Subcutaneous abdominal adipose tissue (tissue), 5 donors: ENCODE data around the gene AP1S3.

Source experiments
- H3K27ac ChIP-seq: one replicate; pipeline ENCODE4 v1.7.0; 2013; ENCODE audit warnings: low read depth, mild to moderate bottlenecking, inconsistent platforms, low read length, moderate library complexity
- H3K27me3 ChIP-seq, 5 donors: one replicate each; pipeline ENCODE4 v1.7.0; 2013; ENCODE audit warnings: low read length in 5 of 5, inconsistent platforms in 1 of 5; ENCODE audit not compliant: control insufficient read depth in 5 of 5, insufficient read depth in 4 of 5
- H3K36me3 ChIP-seq, 5 donors: one replicate each; pipeline ENCODE4 v1.7.0; 2013; ENCODE audit warnings: low read length in 5 of 5; ENCODE audit not compliant: control insufficient read depth in 5 of 5, insufficient read depth in 5 of 5
- H3K4me1 ChIP-seq, 5 donors: one replicate each; pipeline ENCODE4 v1.7.0; 2013; ENCODE audit warnings: low read length in 5 of 5, mild to moderate bottlenecking in 3 of 5, moderate library complexity in 1 of 5; ENCODE audit not compliant: control insufficient read depth in 5 of 5, insufficient read depth in 5 of 5
- H3K4me3 ChIP-seq, 5 donors: one replicate each; pipeline ENCODE4 v1.7.0; 2013; ENCODE audit warnings: low read length in 5 of 5, low read depth in 1 of 5
- H3K9ac ChIP-seq, 5 donors: one replicate each; pipeline ENCODE4 v1.7.0; 2013; ENCODE audit warnings: low read length in 5 of 5, mild to moderate bottlenecking in 4 of 5, moderate library complexity in 3 of 5
- H3K9me3 ChIP-seq, 5 donors: one replicate each; pipeline ENCODE4 v1.7.0; 2013; ENCODE audit warnings: low read length in 5 of 5; ENCODE audit not compliant: control insufficient read depth in 5 of 5
- donor health status: healthy.
- donor health status: healthy.
- donor health status: healthy.
- donor health status: healthy.
- donor health status: healthy.

Gene AP1S3

DNA sequence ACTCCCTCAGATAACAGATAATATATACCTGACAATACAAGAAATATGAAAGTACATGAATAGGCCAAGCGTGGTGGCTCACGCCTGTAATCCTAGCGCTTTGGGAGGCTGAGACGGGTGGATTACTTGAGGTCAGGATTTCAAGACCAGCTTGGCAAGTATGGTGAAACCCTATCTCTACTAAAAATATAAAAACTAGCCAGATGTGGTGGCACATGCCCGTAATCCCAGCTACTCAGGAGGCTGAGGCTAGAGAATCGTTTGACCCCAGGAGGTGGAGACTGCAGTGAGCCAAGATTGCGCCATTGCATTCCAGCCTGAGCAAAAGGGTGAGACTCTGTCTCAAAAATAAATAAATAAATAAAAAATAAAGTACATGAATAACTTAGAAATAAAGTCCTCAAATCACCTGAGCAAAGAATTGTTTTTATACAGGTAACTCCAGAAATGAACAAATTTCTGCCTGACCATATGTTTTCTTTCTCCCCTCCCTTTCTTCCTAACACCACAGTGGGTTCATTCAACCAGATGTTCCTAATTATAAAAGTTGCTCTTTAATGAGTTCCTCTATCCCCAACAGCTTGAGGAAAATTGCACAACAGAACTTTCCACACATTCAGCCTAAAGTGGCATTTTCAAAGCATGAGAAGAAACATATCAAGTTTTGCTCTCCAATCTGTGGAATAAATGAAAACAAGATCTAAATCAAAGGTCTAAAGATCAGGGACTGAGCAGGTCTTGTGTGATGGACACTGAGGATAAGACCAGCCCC is 33.6 kb upstream of the AP1S3 start:
- Histone ChIP-seq H3K4me1 (peaks cover 0 to 5% (median 0%) of the 10 kb centered on the region in 5 donors), H3K36me3 (peaks cover 15 to 38% (median 21%) of the 10 kb centered on the region in 5 donors), H3K9ac (no peak overlapping the region), H3K9me3 (no peaks in the 10 kb centered on the region), H3K27ac (no peak overlapping the region), H3K27me3 (no peaks in the 10 kb centered on the region), H3K4me3 (no peak overlapping the region)

DNA sequence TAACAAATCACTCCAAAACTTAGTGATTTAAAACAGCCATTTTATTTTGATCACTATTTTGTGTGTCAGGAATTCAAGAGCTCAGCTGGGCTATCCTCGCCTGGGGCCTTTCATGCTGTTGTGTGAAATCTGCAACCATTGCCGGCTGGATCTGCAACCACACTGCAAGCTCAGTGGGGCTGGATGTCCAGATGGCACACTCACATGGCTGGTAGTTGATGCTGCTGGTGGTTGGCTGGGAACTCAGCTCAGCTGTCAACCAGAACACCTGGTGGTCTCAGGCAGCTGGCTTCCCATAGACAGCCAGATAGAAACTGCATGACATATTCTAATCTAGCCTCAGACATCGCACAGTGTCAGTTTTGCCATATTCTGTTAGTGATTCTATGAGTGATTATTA is 30.6 kb upstream of the AP1S3 start:
- Histone ChIP-seq H3K27ac (no peak overlapping the region), H3K9ac (no peak overlapping the region), H3K4me1 (peaks cover 0 to 5% (median 0%) of the 10 kb centered on the region in 5 donors), H3K9me3 (no peaks in the 10 kb centered on the region), H3K36me3 (peaks cover 3 to 29% (median 11%) of the 10 kb centered on the region in 5 donors), H3K4me3 (no peak overlapping the region), H3K27me3 (no peaks in the 10 kb centered on the region)

DNA sequence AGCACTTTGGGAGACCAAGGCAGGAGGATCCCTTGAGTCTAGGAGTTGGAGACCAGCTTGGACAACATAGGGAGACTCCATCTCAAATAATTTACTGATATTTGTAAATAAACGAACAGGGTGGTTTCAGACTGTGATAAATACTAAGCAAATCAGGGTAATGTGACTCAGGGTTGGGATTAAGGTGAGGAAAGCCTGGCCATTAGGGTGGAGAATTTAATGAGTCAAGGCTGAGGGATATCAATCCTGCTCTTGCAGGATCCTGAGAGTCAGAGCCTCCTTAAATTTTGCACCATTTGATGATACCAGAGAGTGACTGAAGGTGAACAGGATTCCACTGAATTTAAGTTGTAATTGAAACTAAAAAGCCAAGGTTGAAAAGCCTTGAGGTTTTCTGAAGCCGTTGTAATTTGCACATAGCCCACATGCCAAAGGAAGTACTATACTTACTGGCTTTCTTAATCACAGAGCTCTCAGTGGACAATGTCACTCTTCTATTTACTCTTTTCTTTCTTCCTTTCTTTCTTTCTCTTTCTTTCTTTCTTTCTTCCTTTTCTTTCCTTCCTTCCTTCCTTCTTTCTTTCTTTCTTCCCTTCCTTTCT is 28.6 kb upstream of the AP1S3 start:
- Histone ChIP-seq H3K9ac (no peak overlapping the region), H3K9me3 (no peaks in the 10 kb centered on the region), H3K27ac (no peak overlapping the region)

DNA sequence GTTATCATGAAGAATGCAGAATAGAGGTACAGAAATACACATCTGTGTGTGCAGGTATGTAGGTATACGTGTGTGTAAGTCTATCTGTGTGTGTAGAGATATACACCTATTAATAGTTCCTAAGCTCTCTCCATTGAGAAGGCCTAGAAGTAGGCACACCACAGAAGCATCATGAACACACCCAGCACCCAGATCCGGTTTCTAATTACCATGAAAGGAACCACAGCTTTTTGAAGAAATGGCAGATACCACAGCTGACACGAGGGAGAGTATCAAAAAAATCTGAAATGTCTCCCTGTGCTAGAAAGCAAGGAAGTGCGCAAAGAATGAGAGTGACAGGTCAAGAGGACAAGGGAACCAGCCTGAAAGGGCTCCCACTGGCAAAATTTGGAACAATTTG is 27.7 kb upstream of the AP1S3 start:
- no peaks in the 10 kb centered on the region for H3K9me3 ChIP-seq
- peaks cover 0 to 12% (median 6%) of the 10 kb centered on the region in 5 donors for H3K36me3 ChIP-seq
- no peak overlapping the region for H3K27ac ChIP-seq
- H3K4me3 ChIP-seq, result no peak overlapping the region
- no peaks in the 10 kb centered on the region for H3K27me3 ChIP-seq
- H3K4me1 ChIP-seq, result no peaks in the 10 kb centered on the region
- no peak overlapping the region for H3K9ac ChIP-seq

More for the DNA sequence above, 28.6 kb upstream of the AP1S3 start:
- Histone ChIP-seq H3K4me1 (no peaks in the 10 kb centered on the region), H3K36me3 (peaks cover 0 to 21% (median 8%) of the 10 kb centered on the region in 5 donors), H3K4me3 (no peak overlapping the region), H3K27me3 (no peaks in the 10 kb centered on the region)

DNA sequence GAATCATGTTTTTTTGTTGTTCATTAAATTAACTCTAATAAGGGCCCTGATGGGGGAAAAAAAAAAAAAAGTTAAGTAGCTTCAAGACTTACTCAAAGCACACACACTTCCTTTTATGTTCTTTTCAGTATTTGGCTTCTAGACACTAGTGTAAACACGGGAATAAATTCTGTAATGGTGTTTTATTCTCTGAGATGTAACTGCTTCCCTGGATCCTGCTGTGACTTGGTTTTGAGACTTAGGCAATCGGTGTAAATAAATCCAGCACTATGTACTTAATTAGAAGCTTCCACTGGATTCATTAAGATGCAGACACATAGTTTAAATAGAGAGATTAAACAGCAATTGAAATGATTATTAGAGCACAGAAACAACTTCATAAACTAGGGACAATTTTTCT is 26.1 kb upstream of the AP1S3 start:
- Histone ChIP-seq H3K27me3 (no peaks in the 10 kb centered on the region), H3K9me3 (no peaks in the 10 kb centered on the region), H3K9ac (no peak overlapping the region), H3K4me3 (no peak overlapping the region), H3K4me1 (no peaks in the 10 kb centered on the region), H3K27ac (no peak overlapping the region), H3K36me3 (peaks cover 0 to 10% (median 2%) of the 10 kb centered on the region in 5 donors)

DNA sequence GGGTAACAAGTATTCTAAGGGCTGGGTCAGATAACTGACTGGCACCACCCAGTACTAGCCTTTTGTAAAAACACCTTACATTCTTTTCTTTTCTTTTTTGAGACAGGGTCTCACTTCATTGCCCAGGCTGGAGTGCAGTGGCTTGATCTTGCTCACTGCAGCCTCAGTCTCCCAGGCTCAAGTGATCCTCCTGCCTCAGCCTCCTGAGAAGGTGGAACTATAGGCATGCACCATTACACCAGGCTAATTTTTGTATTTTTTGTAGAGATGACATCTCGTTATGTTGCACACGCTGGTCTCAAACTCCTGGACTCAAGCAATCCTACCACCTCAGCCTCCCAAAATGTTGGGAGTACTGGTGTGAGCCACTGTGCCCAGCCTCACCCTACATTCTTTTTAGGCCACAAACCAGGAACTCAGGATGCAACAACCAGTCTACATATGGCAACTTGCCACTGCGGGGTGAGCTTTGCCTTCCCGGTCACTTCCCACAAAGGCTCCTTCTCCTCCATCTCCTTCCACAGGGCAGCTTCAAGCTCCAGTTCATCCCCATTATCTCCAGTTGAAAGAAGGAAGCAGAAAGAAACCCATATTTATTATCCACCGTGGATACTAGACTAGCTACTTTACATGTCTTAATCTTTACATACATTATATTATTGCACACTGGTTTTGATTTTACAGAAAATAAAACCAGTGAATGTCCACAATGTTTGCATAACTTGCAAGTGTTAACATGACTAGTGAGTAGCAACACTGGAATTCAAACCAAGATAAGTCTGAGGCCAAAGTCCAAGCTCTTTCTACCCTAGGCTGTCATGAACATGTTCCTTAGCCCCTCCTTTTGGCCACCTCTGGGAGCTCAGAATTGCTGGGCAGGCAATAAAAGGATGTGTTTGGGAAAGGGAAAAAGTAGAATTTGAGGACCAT is 23.7 kb upstream of the AP1S3 start:
- Histone ChIP-seq H3K27me3 (no peaks in the 10 kb centered on the region), H3K27ac (no peak overlapping the region), H3K4me3 (no peak overlapping the region)

DNA sequence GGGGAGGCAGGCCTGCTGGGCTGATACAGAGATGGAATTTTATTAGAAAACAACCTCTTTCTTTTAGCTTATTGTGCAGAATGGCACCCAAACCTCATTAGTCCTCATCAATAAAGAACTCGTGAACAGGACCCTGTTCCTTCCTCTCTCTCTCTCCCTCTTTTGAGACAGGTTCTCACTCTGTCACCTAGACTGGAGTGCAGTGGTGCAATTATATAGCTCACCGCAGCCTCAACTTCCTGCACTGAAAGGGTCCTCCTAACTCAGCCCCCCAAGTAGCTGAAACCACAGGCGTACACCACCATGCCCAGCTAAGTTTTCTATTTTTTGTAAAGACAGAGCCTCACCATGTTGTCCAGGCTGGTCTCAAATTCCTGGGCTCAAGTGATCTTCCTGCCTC is 21.7 kb upstream of the AP1S3 start:
- Histone ChIP-seq H3K9ac (no peak overlapping the region), H3K4me3 (no peak overlapping the region), H3K36me3 (peaks cover 0 to 9% (median 3%) of the 10 kb centered on the region in 5 donors), H3K27me3 (no peaks in the 10 kb centered on the region), H3K27ac (no peak overlapping the region), H3K4me1 (no peaks in the 10 kb centered on the region), H3K9me3 (no peaks in the 10 kb centered on the region)

More for the DNA sequence above, 23.7 kb upstream of the AP1S3 start:
- Histone ChIP-seq H3K9ac (no peak overlapping the region), H3K9me3 (no peaks in the 10 kb centered on the region), H3K36me3 (peaks cover 0 to 7% (median 2%) of the 10 kb centered on the region in 5 donors), H3K4me1 (no peaks in the 10 kb centered on the region)

DNA sequence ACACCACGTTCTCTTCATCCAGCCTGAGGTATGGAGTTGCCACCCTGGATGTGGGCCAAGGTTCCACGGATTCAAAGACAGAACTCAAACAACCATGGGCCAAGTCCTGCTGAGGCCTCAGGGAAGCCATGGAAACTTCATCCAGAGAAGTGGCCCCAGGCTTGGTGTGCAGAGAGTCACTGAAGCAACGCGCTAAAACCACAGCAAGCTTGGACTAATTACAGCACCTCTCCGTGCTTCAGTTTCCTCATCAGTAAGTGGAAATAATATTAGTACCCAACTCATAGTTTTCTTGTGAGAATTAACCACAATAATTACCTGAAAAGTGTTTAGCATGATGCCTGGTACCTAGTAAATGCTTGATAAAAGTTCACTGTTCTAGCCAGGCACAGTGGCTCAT is 19.2 kb upstream of the AP1S3 start:
- Histone ChIP-seq H3K27me3 (no peaks in the 10 kb centered on the region), H3K9me3 (no peaks in the 10 kb centered on the region), H3K27ac (no peak overlapping the region), H3K4me3 (no peak overlapping the region), H3K36me3 (peaks cover 11 to 21% (median 13%) of the 10 kb centered on the region in 5 donors), H3K9ac (no peak overlapping the region), H3K4me1 (no peaks in the 10 kb centered on the region)

DNA sequence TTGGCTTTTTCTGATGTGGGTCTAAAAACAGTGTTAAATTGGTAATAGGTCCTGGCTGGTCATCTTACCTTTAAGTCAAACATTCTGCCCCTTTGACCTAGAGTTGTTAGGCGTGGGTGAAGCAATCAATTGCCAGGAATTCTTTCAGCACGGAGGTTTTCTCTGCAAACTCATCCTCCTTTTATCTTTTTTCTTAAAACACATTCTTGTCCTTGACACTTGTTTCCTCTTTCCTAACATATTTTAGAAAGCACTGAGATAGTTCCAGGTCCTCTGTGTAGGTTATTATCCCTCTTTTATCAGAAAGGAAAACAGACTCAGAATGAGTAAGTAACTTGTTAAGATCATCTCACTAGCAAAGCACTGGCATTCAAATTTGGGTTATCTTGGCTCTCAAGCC is 18.6 kb upstream of the AP1S3 start:
- Histone ChIP-seq H3K4me3 (no peak overlapping the region), H3K27me3 (no peaks in the 10 kb centered on the region), H3K27ac (no peak overlapping the region), H3K4me1 (no peaks in the 10 kb centered on the region), H3K36me3 (peaks cover 11 to 21% (median 13%) of the 10 kb centered on the region in 5 donors), H3K9ac (no peak overlapping the region), H3K9me3 (no peaks in the 10 kb centered on the region)
